BLaER1 (cell line): ENCODE measurements around the gene CHPT1.
"Not testable (repeated sequence)": the region's sequence is repeated elsewhere in the genome, so short reads cannot be mapped to it uniquely, and the experiment has no call there.

Source experiments
- H3K27ac ChIP-seq: shearing (Covaris generic); formaldehyde crosslinking; 2 replicates; pipeline ENCODE4 v1.8.1; 2022
- H3K27me3 ChIP-seq: shearing (Covaris generic); formaldehyde crosslinking; 2 replicates; pipeline ENCODE4 v1.8.1; 2022
- H3K36me3 ChIP-seq: shearing (Covaris generic); formaldehyde crosslinking; 2 replicates; pipeline ENCODE4 v1.8.1; 2022
- H3K4me1 ChIP-seq: shearing (Covaris generic); formaldehyde crosslinking; 2 replicates; pipeline ENCODE4 v1.8.1; 2022
- H3K4me2 ChIP-seq: shearing (Covaris generic); formaldehyde crosslinking; 2 replicates; pipeline ENCODE4 v1.8.1; 2022
- H3K4me3 ChIP-seq: shearing (Covaris generic); formaldehyde crosslinking; 2 replicates; pipeline ENCODE4 v1.8.1; 2022
- H3K9ac ChIP-seq: shearing (Covaris generic); formaldehyde crosslinking; 2 replicates; pipeline ENCODE4 v1.8.1; 2022
- H3K9me3 ChIP-seq: shearing (Covaris generic); formaldehyde crosslinking; 2 replicates; pipeline ENCODE4 v1.8.1; 2022
- H4K20me1 ChIP-seq: shearing (Covaris generic); formaldehyde crosslinking; 2 replicates; pipeline ENCODE4 v1.8.1; 2022
- Cebpa-rat ChIP-seq: shearing (Covaris generic); IDR thresholded peaks from 2 replicates; pipeline ENCODE4 v1.8.1; 2022

CHPT1 gene

GRCh38 chr12:101680647-101681046, 16.8 kb upstream of the CHPT1 start:
- H3K9ac ChIP-seq: no peak overlapping the region
- no peak for TF ChIP-seq Cebpa-rat
- no peaks in the 10 kb centered on the region for H3K9me3 ChIP-seq
- H3K4me3 ChIP-seq: no peak overlapping the region
- no peak overlapping the region for H3K4me2 ChIP-seq
- H3K36me3 ChIP-seq: no peaks in the 10 kb centered on the region
- no peaks in the 10 kb centered on the region for H3K4me1 ChIP-seq
- H4K20me1 ChIP-seq: no peaks in the 10 kb centered on the region
- no peak overlapping the region for H3K27ac ChIP-seq
- H3K27me3 ChIP-seq: no peaks in the 10 kb centered on the region

- H4K20me1 ChIP-seq, H3K4me2 ChIP-seq, H3K27me3 ChIP-seq, H3K4me3 ChIP-seq, H3K9ac ChIP-seq, H3K27ac ChIP-seq, H3K4me1 ChIP-seq, H3K36me3 ChIP-seq, H3K9me3 ChIP-seq: not testable (repeated sequence)
Measured at GRCh38 chr12:101681627-101682026, 15.8 kb upstream of the CHPT1 start.

- H3K27me3 ChIP-seq: no peaks in the 10 kb centered on the region
- no peak for TF ChIP-seq Cebpa-rat
- no peak overlapping the region for H3K9ac ChIP-seq
- no peaks in the 10 kb centered on the region for H3K36me3 ChIP-seq
- no peaks in the 10 kb centered on the region for H4K20me1 ChIP-seq
- H3K27ac ChIP-seq: no peak overlapping the region
- no peak overlapping the region for H3K4me3 ChIP-seq
- H3K4me2 ChIP-seq: no peak overlapping the region
- H3K4me1 ChIP-seq: no peaks in the 10 kb centered on the region
- no peaks in the 10 kb centered on the region for H3K9me3 ChIP-seq
Measured at GRCh38 chr12:101685092-101685491, 12.3 kb upstream of the CHPT1 start.

- Histone ChIP-seq H3K4me2 (no peak overlapping the region), H3K36me3 (no peaks in the 10 kb centered on the region), H3K27me3 (no peaks in the 10 kb centered on the region), H3K9me3 (no peaks in the 10 kb centered on the region), H3K9ac (no peak overlapping the region), H3K4me1 (peaks cover 3% of the 10 kb centered on the region; the same call in 1 of the 2 replicates), H3K27ac (no peak overlapping the region), H4K20me1 (no peaks in the 10 kb centered on the region), H3K4me3 (no peak overlapping the region)
- TF ChIP-seq Cebpa-rat: no peak
Measured at GRCh38 chr12:101686176-101686575, 11.3 kb upstream of the CHPT1 start.

- H3K4me2 ChIP-seq: no peak overlapping the region
- no peaks in the 10 kb centered on the region for H3K36me3 ChIP-seq
- no peak overlapping the region for H3K4me3 ChIP-seq
Measured at GRCh38 chr12:101690544-101691098, 6.8 kb upstream of the CHPT1 start.

GRCh38 chr12:101691503-101692096, 5.8 kb upstream of the CHPT1 start:
- Histone ChIP-seq H3K27me3 (no peaks in the 10 kb centered on the region), H3K9ac (no peak overlapping the region), H3K9me3 (no peaks in the 10 kb centered on the region; the same call in 1 of the 2 replicates), H4K20me1 (no peaks in the 10 kb centered on the region), H3K4me2 (peak overlapping the region; percentile 17; the same call in 1 of the 2 replicates), H3K4me3 (no peak overlapping the region), H3K4me1 (peaks cover 14% of the 10 kb centered on the region), H3K36me3 (no peaks in the 10 kb centered on the region), H3K27ac (no peak overlapping the region)
- TF ChIP-seq Cebpa-rat: no peak

More at GRCh38 chr12:101690544-101691098, 6.8 kb upstream of the CHPT1 start:
- Histone ChIP-seq H3K9ac (no peak overlapping the region), H3K4me1 (peaks cover 9% of the 10 kb centered on the region; the same call in 1 of the 2 replicates), H3K9me3 (no peaks in the 10 kb centered on the region; the same call in 1 of the 2 replicates), H3K27me3 (no peaks in the 10 kb centered on the region), H4K20me1 (no peaks in the 10 kb centered on the region), H3K27ac (no peak overlapping the region)
- peak; percentile 21; the same call in 1 of the 2 replicates for TF ChIP-seq Cebpa-rat

GRCh38 chr12:101694297-101694848, 3.1 kb upstream of the CHPT1 start:
- no peak for TF ChIP-seq Cebpa-rat
- H3K4me1 ChIP-seq: peaks cover 30% of the 10 kb centered on the region

GRCh38 chr12:101694986-101695385, 2.5 kb upstream of the CHPT1 start:
- no peak overlapping the region for H3K9ac ChIP-seq
- H3K4me1 ChIP-seq: peaks cover 35% of the 10 kb centered on the region
- TF ChIP-seq Cebpa-rat: no peak
- H3K4me3 ChIP-seq: no peak overlapping the region
- no peak overlapping the region for H3K27ac ChIP-seq
- H3K27me3 ChIP-seq: no peaks in the 10 kb centered on the region
- no peaks in the 10 kb centered on the region for H4K20me1 ChIP-seq
- no peaks in the 10 kb centered on the region; the same call in 1 of the 2 replicates for H3K9me3 ChIP-seq
- no peak overlapping the region for H3K4me2 ChIP-seq
- H3K36me3 ChIP-seq: no peaks in the 10 kb centered on the region

More at GRCh38 chr12:101694297-101694848, 3.1 kb upstream of the CHPT1 start:
- Histone ChIP-seq H3K9ac (no peak overlapping the region), H3K27me3 (no peaks in the 10 kb centered on the region), H3K4me2 (no peak overlapping the region), H3K9me3 (no peaks in the 10 kb centered on the region; the same call in 1 of the 2 replicates), H3K4me3 (no peak overlapping the region), H3K36me3 (no peaks in the 10 kb centered on the region), H3K27ac (no peak overlapping the region), H4K20me1 (no peaks in the 10 kb centered on the region)

- Histone ChIP-seq H4K20me1 (0 out of 2 replicates have a peak, but pooled peaks cover 4% of the 10 kb centered on the region), H3K9me3 (no peaks in the 10 kb centered on the region; the same call in 1 of the 2 replicates), H3K4me1 (peaks cover 42% of the 10 kb centered on the region), H3K27me3 (no peaks in the 10 kb centered on the region), H3K4me2 (no peak overlapping the region), H3K4me3 (no peak overlapping the region), H3K27ac (no peak overlapping the region), H3K9ac (no peak overlapping the region), H3K36me3 (no peaks in the 10 kb centered on the region)
- TF ChIP-seq Cebpa-rat: no peak
Measured at GRCh38 chr12:101695706-101696105, 1.7 kb upstream of the CHPT1 start.
